MCF 10A (cell line): ENCODE results near the gene ZNF618. TPM values are rescaled to one million over a fixed set of nuclear protein-coding genes. Genes with fewer than 3 reads are reported as not detected.

ENCODE experiments used
- BruUV-seq: library from RNA; stranded (reverse); fragments of 400-500 nt; replicated peaks from 2 replicates; lab custom pipeline; 2021; lab: Mats Ljungman, UMichigan
- CTCF ChIA-PET: fragments of 300-600 bp; sonication (Branson Sonifier 250); formaldehyde crosslinking; extraction: SDS; loops from one replicate; lab custom pipeline; 2021; ENCODE audit warnings: antibody characterized with exemption, inconsistent platforms; lab: Yijun Ruan, JAX
- POLR2A ChIA-PET: fragments of 300-600, 350-650 bp; sonication (Branson Sonifier 250); formaldehyde crosslinking; extraction: SDS; loops from one replicate; lab custom pipeline; 2020; ENCODE audit warnings: antibody characterized with exemption, inconsistent platforms; lab: Yijun Ruan, JAX
- DNase-seq: peaks from one replicate; pipeline ENCODE4 v3.0.0-alpha.2; 2018; ENCODE audit not compliant: unreplicated experiment
- H3K27ac Mint-ChIP-seq: one replicate; pipeline ENCODE4 v1.8.0; 2022; ENCODE audit warnings: mild to moderate bottlenecking, low read depth, mixed read lengths; ENCODE audit not compliant: unreplicated experiment
- H3K27me3 Mint-ChIP-seq: one replicate; pipeline ENCODE4 v1.8.0; 2022; ENCODE audit warnings: mixed read lengths; ENCODE audit not compliant: insufficient read depth, unreplicated experiment
- H3K36me3 Mint-ChIP-seq: one replicate; pipeline ENCODE4 v1.8.0; 2022; ENCODE audit warnings: mild to moderate bottlenecking, moderate library complexity, mixed read lengths; ENCODE audit not compliant: insufficient read depth, unreplicated experiment
- H3K4me1 Mint-ChIP-seq: one replicate; pipeline ENCODE4 v1.8.0; 2022; ENCODE audit warnings: mixed read lengths; ENCODE audit not compliant: insufficient read depth, unreplicated experiment
- H3K4me3 Mint-ChIP-seq: one replicate; pipeline ENCODE4 v1.8.0; 2022; ENCODE audit warnings: mild to moderate bottlenecking, moderate library complexity, mixed read lengths; ENCODE audit not compliant: unreplicated experiment
- H3K9me3 Mint-ChIP-seq: one replicate; pipeline ENCODE4 v1.8.0; 2022; ENCODE audit warnings: mixed read lengths; ENCODE audit not compliant: unreplicated experiment
- CTCF ChIP-seq: fragments of 200-600 bp; IDR thresholded peaks from one replicate; pipeline ENCODE4 v1.8.0; 2022; ENCODE audit warnings: antibody characterized with exemption, mild to moderate bottlenecking; ENCODE audit not compliant: unreplicated experiment
- intact Hi-C: fragments of 100-400 bp; cut with micrococcal nuclease; formaldehyde crosslinking; loops from 2 replicates; pipeline ENCODE4 v1.14.1; 2022
- total RNA-seq: library from RNA; stranded (reverse); gene quantifications from 2 replicates; pipeline ENCODE4 v1.2.3, GENCODE V29; 2022

ZNF618 gene
- total RNA-seq, 1 experiment from 2014 or later = 4.8 TPM

DNA sequence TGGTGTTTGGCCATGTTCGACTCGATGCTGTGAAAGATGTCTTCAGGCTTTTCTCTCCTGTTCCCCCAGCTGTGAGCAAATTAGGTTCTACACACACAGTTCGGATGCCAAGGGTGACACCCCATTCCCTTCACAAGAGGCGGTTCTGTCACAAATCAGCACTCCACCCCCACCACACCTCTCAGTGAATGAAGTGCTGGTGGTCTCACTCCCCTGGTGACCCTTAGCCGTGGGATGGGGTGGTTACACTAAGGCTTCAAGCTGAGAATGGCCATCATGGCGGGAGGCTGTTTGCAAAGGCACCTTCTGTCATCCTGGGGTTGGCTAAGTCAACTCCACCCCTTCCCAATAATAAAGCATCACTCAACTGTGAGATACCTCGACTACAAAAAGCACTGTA, 175.6 kb downstream of the ZNF618 start:
- no peaks in the 10 kb centered on the region for H3K27me3 Mint-ChIP-seq
- no peak for TF ChIP-seq CTCF
- no TSS peak for BruUV-seq
- H3K9me3 Mint-ChIP-seq = no peaks in the 10 kb centered on the region
- no peaks in the 10 kb centered on the region for H3K4me1 Mint-ChIP-seq
- ChIA-PET POLR2A (no interaction called here), CTCF (interaction anchor here (1.2 kb wide), 1 partner anchor 31 kb away, joined by 4 read pairs; no protein-coding TSS in a partner anchor)
- H3K36me3 Mint-ChIP-seq = peaks cover 12% of the 10 kb centered on the region
- no peak overlapping the region for H3K27ac Mint-ChIP-seq
- DNase-seq = no peak
- intact Hi-C loops = no loop called here
- H3K4me3 Mint-ChIP-seq = no peak overlapping the region

GRCh38 chr9:114053246-114054005, 177.3 kb downstream of the ZNF618 start:
- Mint-ChIP-seq H3K9me3 (no peaks in the 10 kb centered on the region), H3K4me3 (no peak overlapping the region), H3K4me1 (no peaks in the 10 kb centered on the region), H3K36me3 (peaks cover 6% of the 10 kb centered on the region), H3K27me3 (no peaks in the 10 kb centered on the region), H3K27ac (no peak overlapping the region)
- DNase-seq = no peak
- POLR2A ChIA-PET = no interaction called here
- intact Hi-C loops = no loop called here
- TF ChIP-seq CTCF = no peak
- CTCF ChIA-PET = interaction anchor here (0.6 kb wide), 1 partner anchor 102 kb away, joined by 3 read pairs; the partner anchor contains the start of gene COL27A1
- no TSS peak for BruUV-seq

GRCh38 chr9:114054191-114054690, 178.1 kb downstream of the ZNF618 start:
- Mint-ChIP-seq H3K4me3 (no peak overlapping the region), H3K36me3 (peaks cover 6% of the 10 kb centered on the region), H3K27me3 (no peaks in the 10 kb centered on the region), H3K27ac (no peak overlapping the region), H3K9me3 (no peaks in the 10 kb centered on the region), H3K4me1 (no peaks in the 10 kb centered on the region)
- TF ChIP-seq CTCF = no peak
- ChIA-PET CTCF (interaction anchor here (0.6 kb wide), 1 partner anchor 101 kb away, joined by 3 read pairs; the partner anchor contains the start of gene COL27A1), POLR2A (no interaction called here)
- intact Hi-C loops = no loop called here
- BruUV-seq = no TSS peak
- no peak for DNase-seq

DNA sequence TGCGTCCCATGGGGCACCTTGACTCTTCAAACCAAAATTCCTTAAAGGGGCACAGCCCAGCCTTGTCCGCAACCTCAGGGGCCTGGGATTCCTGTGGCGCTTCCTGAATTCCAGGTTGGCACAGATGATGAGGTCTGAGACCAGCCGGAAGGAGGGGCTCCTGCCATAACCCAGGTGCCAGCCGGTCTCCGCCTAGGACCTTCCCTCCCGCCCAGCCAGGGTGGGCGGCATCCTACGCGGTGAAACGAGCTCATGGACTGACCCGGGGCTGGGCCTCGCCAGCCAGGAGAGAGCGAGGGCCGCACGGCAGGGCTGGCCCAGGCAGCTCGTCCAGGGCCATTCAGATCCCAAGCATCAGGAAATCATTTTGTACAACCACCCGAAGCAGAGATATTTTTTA, 179.0 kb downstream of the ZNF618 start:
- ChIA-PET POLR2A (no interaction called here), CTCF (no interaction called here)
- no TSS peak for BruUV-seq
- no peak overlapping the region for H3K4me3 Mint-ChIP-seq
- intact Hi-C loops = no loop called here
- no peaks in the 10 kb centered on the region for H3K36me3 Mint-ChIP-seq
- H3K9me3 Mint-ChIP-seq = no peaks in the 10 kb centered on the region
- no peak for TF ChIP-seq CTCF
- no peaks in the 10 kb centered on the region for H3K27me3 Mint-ChIP-seq
- H3K27ac Mint-ChIP-seq = no peak overlapping the region
- H3K4me1 Mint-ChIP-seq = no peaks in the 10 kb centered on the region
- DNase-seq = no peak
